HG03378 (cell line): ENCODE results near the gene TRPV6.

Source experiments
- ATAC-seq: cut with Tn5 transposase; IDR thresholded peaks from one replicate; pipeline ENCODE4 v1.9.1; 2021; ENCODE audit warnings: mild to moderate bottlenecking, moderate library complexity; ENCODE audit not compliant: unreplicated experiment

Gene TRPV6

GRCh38 chr7:142870147-142870559 is 15.4 kb downstream of the TRPV6 start:
- no peak for ATAC-seq

- ATAC-seq, result no peak
These were observed 16.1 kb downstream of the TRPV6 start for GRCh38 chr7:142869434-142869833.

GRCh38 chr7:142868986-142869415 is 16.5 kb downstream of the TRPV6 start:
- no peak for ATAC-seq

GRCh38 chr7:142868188-142868985 is 17.2 kb downstream of the TRPV6 start:
- no peak for ATAC-seq

- no peak for ATAC-seq
These were observed 18.0 kb downstream of the TRPV6 start for GRCh38 chr7:142867398-142868187.

GRCh38 chr7:142867097-142867378 is 18.5 kb downstream of the TRPV6 start:
- no peak for ATAC-seq

- no peak for ATAC-seq
These were observed 19.0 kb downstream of the TRPV6 start for GRCh38 chr7:142866361-142867096.

- ATAC-seq, result no peak
These were observed 19.8 kb downstream of the TRPV6 start for GRCh38 chr7:142865766-142866165.

- ATAC-seq, result no peak
These were observed 20.4 kb downstream of the TRPV6 start for GRCh38 chr7:142864980-142865747.

GRCh38 chr7:142863891-142864685 is 21.5 kb downstream of the TRPV6 start:
- no peak for ATAC-seq

GRCh38 chr7:142862786-142863400 is 22.7 kb downstream of the TRPV6 start:
- ATAC-seq, result no peak

- no peak for ATAC-seq
These were observed 23.2 kb downstream of the TRPV6 start for GRCh38 chr7:142862351-142862750.

- no peak for ATAC-seq
These were observed 24.6 kb downstream of the TRPV6 start for GRCh38 chr7:142860968-142861367.

GRCh38 chr7:142859829-142860228 is 25.7 kb downstream of the TRPV6 start:
- ATAC-seq, result no peak

- no peak for ATAC-seq
These were observed 26.1 kb downstream of the TRPV6 start for GRCh38 chr7:142859411-142859810.

- ATAC-seq, result no peak
These were observed 27.9 kb downstream of the TRPV6 start for GRCh38 chr7:142857625-142858024.

- ATAC-seq, result no peak
These were observed 28.8 kb downstream of the TRPV6 start for GRCh38 chr7:142856565-142857245.

- ATAC-seq, result no peak
These were observed 29.6 kb downstream of the TRPV6 start for GRCh38 chr7:142855756-142856564.
